Adrenal gland (tissue), 5 donors: ENCODE measurements around the gene NCKAP5.

Experiments used
- CTCF ChIP-seq, 6 experiments: fragments of 450-650 bp in 4 of 6; fragments of 200-600 bp in 2 of 6; sonication (generic) in 1 of 6; IDR thresholded peaks; 1 replicate in 5 of 6; 2 replicates in 1 of 6; pipeline versions ENCODE4 v1.5.1 to v1.8.0; 2016 to 2021; ENCODE audit warnings: antibody characterized with exemption in 6 of 6, mild to moderate bottlenecking in 2 of 6, moderate library complexity in 1 of 6
- POLR2A ChIP-seq, 2 donors: fragments of 450-650 bp; IDR thresholded peaks; one replicate each; pipeline ENCODE4 v1.6.1; 2017; ENCODE audit warnings: antibody characterized with exemption in 2 of 2, mild to moderate bottlenecking in 2 of 2, moderate library complexity in 1 of 2
- donor health status: DM: no; HTN: no; CAD: no.

DNA sequence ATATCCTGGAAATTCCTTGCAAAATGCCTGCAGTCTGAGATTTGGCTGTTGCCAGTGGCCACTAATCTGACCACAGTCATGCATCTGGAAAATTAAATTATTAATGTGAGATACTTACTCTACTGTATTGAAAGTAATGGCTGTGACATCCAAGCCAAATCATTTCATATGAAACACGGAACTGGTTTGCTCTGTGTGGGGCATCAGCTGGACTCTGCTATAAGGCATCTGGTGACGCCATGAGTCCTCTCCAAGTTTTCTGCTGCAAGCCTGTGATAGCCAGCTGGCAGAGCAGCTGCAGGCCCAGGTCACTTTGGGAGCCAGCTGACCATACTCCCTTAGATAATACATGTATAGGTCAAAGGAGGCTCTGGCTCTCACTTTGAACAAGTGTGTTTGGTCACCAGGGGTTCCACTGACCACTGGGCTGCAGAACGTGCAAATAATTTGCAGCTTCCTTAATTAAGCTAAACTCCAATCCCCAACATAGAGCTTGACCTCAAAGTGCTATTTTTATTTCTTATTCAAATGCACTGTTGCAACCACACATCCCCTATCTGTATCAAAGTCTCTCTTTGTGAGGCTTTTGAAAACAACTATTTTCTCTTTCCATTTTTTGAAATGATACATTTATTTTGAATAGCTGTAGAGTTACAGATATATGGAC is 152.9 kb downstream of the NCKAP5 start:
- TF ChIP-seq CTCF (IDR thresholded peaks at IDR 0.05) (no peak), POLR2A (IDR thresholded peaks at IDR 0.05) (no peak)
